Memory B cell (primary cell): ENCODE data around the gene CXXC5.
A peak's percentile ranks its signal among the peaks of the same experiment; 100 is the strongest.

Experiments used
- ATAC-seq: fragments of 150-1000 bp; cut with Tn5 transposase; 2 replicates; pipeline ENCODE4 v1.10.0; 2021; ENCODE audit warnings: low read depth, mild to moderate bottlenecking, moderate library complexity
- DNase-seq, 2 donors: peaks; one replicate each; pipeline ENCODE4 v3.0.0; 2022; ENCODE audit warnings: low spot score in 2 of 2
- H3K27ac Mint-ChIP-seq: one replicate; pipeline ENCODE4 v1.8.0; 2022; ENCODE audit warnings: mild to moderate bottlenecking, moderate library complexity, mixed read lengths
- H3K27me3 Mint-ChIP-seq: one replicate; pipeline ENCODE4 v1.8.0; 2022; ENCODE audit warnings: mixed read lengths
- H3K36me3 Mint-ChIP-seq: one replicate; pipeline ENCODE4 v1.8.0; 2022; ENCODE audit warnings: mild to moderate bottlenecking, mixed read lengths
- H3K4me1 Mint-ChIP-seq: one replicate; pipeline ENCODE4 v1.8.0; 2022; ENCODE audit warnings: mixed read lengths
- H3K4me3 Mint-ChIP-seq: one replicate; pipeline ENCODE4 v1.8.0; 2022; ENCODE audit warnings: mild to moderate bottlenecking, moderate library complexity, mixed read lengths
- H3K9me3 Mint-ChIP-seq: one replicate; pipeline ENCODE4 v1.8.0; 2022; ENCODE audit warnings: mixed read lengths

CXXC5 gene

DNA sequence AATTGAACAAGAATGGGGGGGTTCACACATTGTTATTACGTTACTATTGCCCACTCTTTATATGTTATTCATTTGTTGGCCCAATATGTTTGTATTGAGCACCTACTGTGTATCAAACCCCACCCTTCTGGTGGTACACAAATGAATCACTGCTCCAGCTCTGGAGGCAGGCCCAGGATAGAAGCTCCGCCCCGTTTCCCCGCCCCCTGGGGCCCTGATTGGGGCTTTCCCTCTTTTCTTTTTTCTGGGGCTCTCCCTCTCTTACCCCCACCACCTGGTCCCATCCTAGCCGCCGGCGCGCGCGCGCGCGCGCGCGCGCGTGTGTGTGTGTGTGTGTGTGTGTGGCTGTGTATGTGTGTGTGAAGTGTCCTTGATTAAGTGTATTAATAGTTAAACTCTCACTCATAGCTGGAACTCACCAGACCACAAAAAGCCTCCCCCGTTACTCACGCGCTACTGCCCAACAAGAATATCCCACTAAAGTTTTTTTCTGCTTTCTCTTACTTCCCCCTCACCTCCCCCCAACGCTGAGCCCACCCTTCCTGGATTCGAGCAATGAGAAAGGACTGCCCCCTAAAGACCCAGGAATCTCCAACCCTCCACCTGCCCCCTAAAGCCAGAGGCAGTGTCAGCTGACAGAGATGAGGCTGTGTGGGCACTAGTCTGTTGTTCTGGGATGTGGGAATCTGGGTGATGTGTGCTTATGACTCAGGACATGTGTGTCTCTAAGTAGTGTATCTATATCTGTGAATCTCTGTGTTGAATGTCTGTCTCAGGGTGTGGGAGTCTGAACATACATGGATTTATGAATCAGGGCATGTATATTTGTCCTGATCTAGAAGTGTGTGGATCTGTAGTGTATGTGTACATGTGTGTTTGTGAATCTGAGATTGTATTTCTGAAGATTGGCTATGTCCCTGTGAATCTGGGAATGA lies 4.0 kb downstream of the CXXC5 start:
- Mint-ChIP-seq H3K9me3 (no peaks in the 10 kb centered on the region), H3K27ac (peak overlapping the region; percentile 96), H3K4me1 (peaks cover 59% of the 10 kb centered on the region), H3K4me3 (peak overlapping the region; percentile 99), H3K36me3 (peaks cover 10% of the 10 kb centered on the region), H3K27me3 (no peaks in the 10 kb centered on the region)
- ATAC-seq (peak; percentile 65), DNase-seq (peak; percentile 85 to 92)

- peaks cover 62% of the 10 kb centered on the region for H3K4me1 Mint-ChIP-seq
- H3K36me3 Mint-ChIP-seq = peaks cover 14% of the 10 kb centered on the region
- peak overlapping the region; percentile 99 for H3K4me3 Mint-ChIP-seq
- peak overlapping the region; percentile 96 for H3K27ac Mint-ChIP-seq
- peak; percentile 24 for ATAC-seq
- no peaks in the 10 kb centered on the region for H3K27me3 Mint-ChIP-seq
- no peak for DNase-seq
- no peaks in the 10 kb centered on the region for H3K9me3 Mint-ChIP-seq
These were observed 4.7 kb downstream of the CXXC5 start for GRCh38 chr5:139652788-139653241.

GRCh38 chr5:139653616-139654015 lies 5.5 kb downstream of the CXXC5 start:
- Mint-ChIP-seq H3K27me3 (no peaks in the 10 kb centered on the region), H3K9me3 (no peaks in the 10 kb centered on the region), H3K27ac (peak overlapping the region; percentile 96), H3K4me1 (peaks cover 68% of the 10 kb centered on the region), H3K4me3 (peak overlapping the region; percentile 99), H3K36me3 (peaks cover 14% of the 10 kb centered on the region)
- ATAC-seq (no peak), DNase-seq (no peak)

DNA sequence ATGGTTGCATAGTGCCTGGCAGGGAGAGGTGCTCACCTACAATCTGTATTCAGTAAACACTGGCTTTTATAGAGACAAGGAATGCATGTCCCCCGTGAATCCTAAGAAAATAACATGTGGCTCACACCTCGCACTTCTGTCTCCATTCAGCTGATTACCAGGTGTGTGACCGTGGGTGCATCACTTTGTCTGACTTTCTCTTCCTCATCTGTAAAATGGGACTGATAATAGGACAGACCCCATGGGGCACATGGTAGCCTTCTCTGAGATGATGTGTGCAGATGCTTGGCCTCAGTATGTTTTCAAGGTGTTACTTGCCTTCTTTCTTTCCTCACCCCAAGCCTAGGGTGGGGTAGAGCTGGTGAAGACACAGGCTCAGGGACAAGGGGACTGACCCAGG lies 6.3 kb downstream of the CXXC5 start:
- Mint-ChIP-seq H3K27ac (peak overlapping the region; percentile 96), H3K36me3 (peaks cover 14% of the 10 kb centered on the region), H3K9me3 (no peaks in the 10 kb centered on the region), H3K4me3 (peak overlapping the region; percentile 73), H3K4me1 (peaks cover 74% of the 10 kb centered on the region), H3K27me3 (no peaks in the 10 kb centered on the region)
- no peak for DNase-seq
- peak; percentile 36 for ATAC-seq

DNA sequence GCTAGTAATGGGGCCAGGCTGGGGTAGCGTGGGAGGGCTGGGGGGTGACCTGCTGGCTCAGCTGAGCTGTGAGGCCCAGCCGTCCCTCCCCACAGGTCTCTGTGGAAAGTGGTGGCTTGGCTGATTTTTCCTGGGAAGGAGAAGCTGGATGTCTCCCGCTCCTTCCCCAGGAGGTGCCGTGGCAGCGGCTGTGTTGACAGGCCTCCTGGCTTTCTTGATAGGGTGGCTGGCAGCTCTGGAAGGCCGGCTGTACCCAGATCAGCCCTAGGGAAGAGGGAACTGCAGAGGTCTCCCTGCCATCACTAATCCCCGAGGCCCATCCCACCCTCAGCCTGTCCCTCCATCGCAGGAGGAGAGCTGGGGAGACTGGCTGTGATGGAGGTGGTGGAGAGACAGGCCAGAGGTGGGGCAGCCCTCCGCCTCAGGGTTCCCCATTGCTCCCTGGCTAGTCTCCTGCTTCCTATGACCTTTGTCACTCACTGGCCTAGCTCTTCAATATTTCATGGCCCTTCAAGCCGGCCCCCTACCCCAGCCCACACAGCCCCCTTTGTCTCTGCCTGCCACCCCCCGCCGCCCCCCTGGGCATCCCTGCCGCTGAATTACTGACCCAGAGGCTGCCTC lies 6.8 kb downstream of the CXXC5 start:
- Mint-ChIP-seq H3K27me3 (no peaks in the 10 kb centered on the region), H3K36me3 (peaks cover 9% of the 10 kb centered on the region), H3K9me3 (no peaks in the 10 kb centered on the region), H3K4me3 (peak overlapping the region; percentile 73), H3K27ac (peak overlapping the region; percentile 96), H3K4me1 (peaks cover 78% of the 10 kb centered on the region)
- no peak for ATAC-seq
- no peak for DNase-seq

DNA sequence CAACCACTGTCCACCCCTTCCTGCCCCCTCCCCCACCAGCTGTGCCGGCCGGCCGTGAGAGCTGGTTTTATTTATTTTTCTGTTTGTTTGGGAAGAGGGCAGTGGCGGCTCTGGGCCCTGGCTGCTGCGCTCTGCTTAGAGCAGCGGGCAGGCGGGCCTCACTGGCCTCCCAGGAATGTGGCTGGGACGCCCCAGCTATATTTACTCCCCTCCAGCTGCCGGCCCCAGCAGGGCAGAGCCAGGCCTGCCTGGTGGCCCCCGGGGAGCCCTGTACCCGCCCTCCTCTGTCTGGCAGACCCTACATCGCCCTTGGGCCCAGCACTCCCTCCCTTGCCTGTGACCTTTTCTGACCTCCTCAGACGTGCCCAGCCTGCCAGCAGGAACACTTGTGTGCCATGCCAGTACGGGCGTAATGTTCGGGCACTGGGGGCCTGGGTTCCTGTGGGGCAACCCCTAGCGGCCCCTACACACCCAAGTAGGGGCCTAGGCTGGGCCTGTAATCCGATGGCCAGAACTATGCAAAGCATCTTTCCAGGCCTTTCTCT lies 7.7 kb downstream of the CXXC5 start:
- Mint-ChIP-seq H3K9me3 (no peaks in the 10 kb centered on the region), H3K27me3 (no peaks in the 10 kb centered on the region), H3K4me3 (peak overlapping the region; percentile 71), H3K4me1 (peaks cover 79% of the 10 kb centered on the region), H3K27ac (peak overlapping the region; percentile 96), H3K36me3 (peaks cover 9% of the 10 kb centered on the region)
- DNase-seq (no peak), ATAC-seq (no peak)

DNA sequence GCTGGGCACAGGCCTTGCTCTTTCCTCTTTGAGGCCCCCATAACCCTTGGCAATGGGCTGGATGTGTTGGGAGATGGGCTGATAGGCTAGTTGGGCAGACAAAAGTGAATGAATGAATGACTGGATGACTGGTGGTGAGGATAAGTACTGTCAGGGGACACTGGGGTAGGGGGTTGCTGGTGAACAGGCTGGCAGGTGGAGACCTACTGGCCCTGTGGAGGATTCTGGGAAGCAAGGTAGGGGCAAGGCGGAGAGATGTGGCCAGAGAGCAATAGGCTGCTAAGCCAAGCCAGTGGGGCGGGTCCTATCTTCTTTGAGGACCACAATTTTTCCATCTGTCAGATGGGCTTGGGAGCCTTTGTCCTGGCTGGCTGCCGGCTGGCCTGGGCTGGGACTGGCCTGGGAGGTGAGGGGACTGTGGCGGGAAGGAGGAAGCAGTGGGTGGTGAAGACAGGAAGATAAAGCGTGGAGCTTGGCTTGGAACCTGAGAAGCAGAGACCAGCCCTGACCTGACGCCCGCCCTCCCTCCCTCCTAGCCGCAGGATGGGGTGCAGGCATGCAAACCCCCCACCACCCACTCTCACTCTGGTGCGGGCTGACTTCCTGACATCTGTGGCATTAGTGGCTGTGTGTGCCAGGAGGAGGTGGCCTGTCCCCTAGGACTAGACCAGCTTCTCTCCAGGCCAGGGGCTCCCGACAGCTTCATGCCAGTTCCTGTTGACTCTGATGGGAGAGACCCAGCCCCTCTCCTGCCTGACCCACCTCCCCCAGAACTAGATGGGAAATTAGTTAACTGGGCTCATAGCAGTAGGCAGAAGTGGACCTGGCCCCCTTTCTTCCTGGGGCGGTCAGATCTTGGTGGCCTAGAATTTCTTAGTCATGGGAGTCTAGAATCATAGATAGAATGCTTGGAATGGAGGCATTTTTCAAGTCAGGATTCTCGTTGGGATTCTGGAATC lies 9.5 kb downstream of the CXXC5 start:
- peak overlapping the region; percentile 89 for H3K27ac Mint-ChIP-seq
- H3K9me3 Mint-ChIP-seq = no peaks in the 10 kb centered on the region
- H3K27me3 Mint-ChIP-seq = no peaks in the 10 kb centered on the region
- no peak for DNase-seq
- peaks cover 9% of the 10 kb centered on the region for H3K36me3 Mint-ChIP-seq
- no peak for ATAC-seq
- peaks cover 80% of the 10 kb centered on the region for H3K4me1 Mint-ChIP-seq
- H3K4me3 Mint-ChIP-seq = peak overlapping the region; percentile 81

DNA sequence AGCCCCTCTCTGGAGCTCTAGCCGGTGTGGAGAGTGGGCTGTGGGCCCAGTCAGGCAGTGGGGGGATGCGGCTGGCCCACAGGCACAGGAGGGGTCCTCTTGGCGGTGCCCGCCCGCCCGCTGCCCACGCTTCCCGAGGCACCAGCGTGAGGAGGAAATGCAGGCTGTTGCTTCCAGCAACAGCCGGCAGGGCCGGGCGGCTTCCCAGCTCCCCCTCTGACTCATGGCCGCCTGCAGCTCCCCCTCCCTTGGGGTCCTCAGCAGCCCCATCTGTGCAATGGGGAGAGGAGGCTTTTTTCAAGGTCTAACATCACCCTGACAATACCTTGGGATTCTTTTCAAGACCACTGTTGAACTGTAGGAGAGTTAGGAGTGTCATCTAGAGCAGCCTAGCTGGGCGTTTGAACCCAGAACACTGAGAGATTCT lies 10.4 kb downstream of the CXXC5 start:
- Mint-ChIP-seq H3K27ac (peak overlapping the region; percentile 89), H3K9me3 (no peaks in the 10 kb centered on the region), H3K36me3 (peaks cover 9% of the 10 kb centered on the region), H3K4me3 (peak overlapping the region; percentile 81), H3K4me1 (peaks cover 80% of the 10 kb centered on the region), H3K27me3 (no peaks in the 10 kb centered on the region)
- ATAC-seq (no peak), DNase-seq (no peak)

- H3K9me3 Mint-ChIP-seq = no peaks in the 10 kb centered on the region
- ATAC-seq (no peak), DNase-seq (no peak)
- H3K4me1 Mint-ChIP-seq = peaks cover 76% of the 10 kb centered on the region
- peak overlapping the region; percentile 89 for H3K27ac Mint-ChIP-seq
- H3K27me3 Mint-ChIP-seq = no peaks in the 10 kb centered on the region
- peaks cover 9% of the 10 kb centered on the region for H3K36me3 Mint-ChIP-seq
- H3K4me3 Mint-ChIP-seq = peak overlapping the region; percentile 81
These were observed 10.9 kb downstream of the CXXC5 start for GRCh38 chr5:139658928-139659667.

GRCh38 chr5:139659695-139660101 lies 11.5 kb downstream of the CXXC5 start:
- Mint-ChIP-seq H3K4me1 (peaks cover 76% of the 10 kb centered on the region), H3K36me3 (peaks cover 7% of the 10 kb centered on the region), H3K9me3 (no peaks in the 10 kb centered on the region), H3K4me3 (peak overlapping the region; percentile 74), H3K27me3 (no peaks in the 10 kb centered on the region), H3K27ac (peak overlapping the region; percentile 75)
- ATAC-seq = no peak
- DNase-seq = no peak

DNA sequence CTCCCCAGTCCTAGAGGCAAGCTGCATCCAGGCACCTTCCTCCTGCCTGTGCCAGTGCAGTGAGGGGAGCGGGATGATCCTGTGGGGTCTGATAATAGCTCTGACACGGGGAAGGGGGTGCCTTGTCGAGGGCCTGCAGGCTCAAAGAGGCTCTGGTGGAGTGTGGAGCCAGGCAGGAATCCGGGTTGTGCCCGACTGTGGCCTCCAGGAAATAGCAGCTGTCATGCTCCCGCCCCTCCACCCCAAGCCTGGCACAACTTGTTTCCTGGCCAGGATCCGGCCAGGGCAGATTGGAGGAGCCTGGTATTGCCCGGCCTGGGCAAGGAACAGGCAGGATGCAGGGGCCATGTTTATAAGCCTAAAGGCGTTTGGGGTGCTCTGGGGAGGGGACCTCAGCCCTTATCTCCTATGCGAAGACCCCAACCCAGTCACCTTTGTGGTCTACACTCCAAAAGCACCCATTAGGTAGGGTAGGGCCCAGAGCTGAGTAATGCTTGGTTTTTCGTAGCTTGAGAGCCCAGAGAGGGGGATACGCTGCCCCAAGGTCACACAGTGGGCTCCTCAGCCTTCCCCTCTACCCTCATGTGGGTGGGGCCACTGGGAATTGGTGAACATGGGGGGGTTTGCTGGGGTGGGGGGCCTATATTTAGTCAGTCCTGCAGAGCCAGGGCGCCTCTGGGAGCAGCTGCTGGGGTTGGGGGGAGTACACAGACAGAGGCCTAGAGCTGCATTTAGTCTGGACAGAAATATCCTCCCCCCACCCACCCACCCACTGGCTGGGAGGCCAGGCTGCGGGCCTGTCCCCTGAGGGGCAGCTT lies 12.2 kb downstream of the CXXC5 start:
- H3K27me3 Mint-ChIP-seq = no peaks in the 10 kb centered on the region
- no peaks in the 10 kb centered on the region for H3K9me3 Mint-ChIP-seq
- H3K27ac Mint-ChIP-seq = peak overlapping the region; percentile 75
- DNase-seq (no peak), ATAC-seq (no peak)
- peak overlapping the region; percentile 74 for H3K4me3 Mint-ChIP-seq
- peaks cover 76% of the 10 kb centered on the region for H3K4me1 Mint-ChIP-seq
- peaks cover 6% of the 10 kb centered on the region for H3K36me3 Mint-ChIP-seq
